ENCODE data around the gene REG4.
A peak's percentile ranks its signal among the peaks of the same experiment; 100 is the strongest.

REG4 gene

DNA sequence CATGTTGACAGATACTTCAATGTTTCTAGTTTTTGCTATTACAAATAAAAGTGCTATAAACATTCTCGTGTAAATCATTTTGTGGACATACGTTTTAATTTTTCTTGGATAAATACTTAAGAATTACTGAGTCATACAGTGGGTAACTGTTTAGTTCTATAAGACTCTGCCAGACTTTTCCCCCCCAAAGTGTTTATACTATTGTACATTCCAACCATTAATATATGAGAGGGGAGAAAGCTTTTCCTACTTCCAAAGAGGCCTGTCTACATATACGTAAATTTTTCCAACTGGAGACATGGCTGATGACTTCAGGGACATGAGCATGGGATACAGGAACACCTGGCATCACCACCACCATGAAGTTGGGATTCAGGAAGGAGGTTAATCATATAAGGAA is 17.0 kb upstream of the REG4 start:
- H3K9me3 ChIP-seq (ENCODE audit: insufficient read depth, low read length), result no peaks in the 10 kb centered on the region
- no peak overlapping the region for H2AFZ ChIP-seq (ENCODE audit: low read depth, low read length)
- H3K9ac ChIP-seq (ENCODE audit: low read length), result no peak overlapping the region
- no peaks in the 10 kb centered on the region for H3K4me1 ChIP-seq (ENCODE audit: low read length)
- H3K27me3 ChIP-seq (ENCODE audit: low read depth, low read length), result peaks cover 15% of the 10 kb centered on the region
- H3K4me3 ChIP-seq (ENCODE audit: low read length), result no peak overlapping the region
- no peaks in the 10 kb centered on the region for H4K20me1 ChIP-seq (ENCODE audit: insufficient read depth, low read length)
- H3K79me2 ChIP-seq (ENCODE audit: low read length), result no peaks in the 10 kb centered on the region
- H3K36me3 ChIP-seq (replicated peaks; ENCODE audit: low read depth, low read length), result no peaks in the 10 kb centered on the region
- no peak for TF ChIP-seq EZH2phosphoT487 (IDR thresholded peaks at IDR 0.05; ENCODE audit: low read depth)
- TF ChIP-seq, protein P1, sequence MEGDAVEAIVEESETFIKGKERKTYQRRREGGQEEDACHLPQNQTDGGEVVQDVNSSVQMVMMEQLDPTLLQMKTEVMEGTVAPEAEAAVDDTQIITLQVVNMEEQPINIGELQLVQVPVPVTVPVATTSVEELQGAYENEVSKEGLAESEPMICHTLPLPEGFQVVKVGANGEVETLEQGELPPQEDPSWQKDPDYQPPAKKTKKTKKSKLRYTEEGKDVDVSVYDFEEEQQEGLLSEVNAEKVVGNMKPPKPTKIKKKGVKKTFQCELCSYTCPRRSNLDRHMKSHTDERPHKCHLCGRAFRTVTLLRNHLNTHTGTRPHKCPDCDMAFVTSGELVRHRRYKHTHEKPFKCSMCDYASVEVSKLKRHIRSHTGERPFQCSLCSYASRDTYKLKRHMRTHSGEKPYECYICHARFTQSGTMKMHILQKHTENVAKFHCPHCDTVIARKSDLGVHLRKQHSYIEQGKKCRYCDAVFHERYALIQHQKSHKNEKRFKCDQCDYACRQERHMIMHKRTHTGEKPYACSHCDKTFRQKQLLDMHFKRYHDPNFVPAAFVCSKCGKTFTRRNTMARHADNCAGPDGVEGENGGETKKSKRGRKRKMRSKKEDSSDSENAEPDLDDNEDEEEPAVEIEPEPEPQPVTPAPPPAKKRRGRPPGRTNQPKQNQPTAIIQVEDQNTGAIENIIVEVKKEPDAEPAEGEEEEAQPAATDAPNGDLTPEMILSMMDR (IDR thresholded peaks at IDR 0.05; ENCODE audit: low read depth, low read length), result no peak
- H3K4me2 ChIP-seq (ENCODE audit: low read length), result no peak overlapping the region
- H3K27ac ChIP-seq (ENCODE audit: low read length), result no peak overlapping the region

DNA sequence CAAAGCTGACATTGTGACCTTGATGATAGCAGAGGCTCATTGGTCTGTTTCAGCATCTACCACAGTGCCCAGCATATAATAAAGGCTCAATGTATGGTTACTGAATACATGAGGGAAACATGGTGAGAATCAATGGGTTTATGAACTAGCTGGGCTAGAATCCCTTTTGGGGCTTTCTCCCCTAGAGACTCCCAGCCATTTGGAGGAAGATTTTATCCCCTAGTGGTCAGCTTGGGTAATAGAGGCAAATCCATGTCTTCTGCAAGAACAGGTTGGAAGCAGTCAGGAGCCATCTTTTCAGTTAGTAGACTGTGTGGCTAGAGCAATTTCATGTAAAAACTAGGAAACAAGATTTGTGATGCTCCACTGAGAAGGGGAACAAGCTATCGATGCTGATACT is 15.8 kb upstream of the REG4 start:
- Histone ChIP-seq H3K27me3 (ENCODE audit: low read depth, low read length) (peaks cover 26% of the 10 kb centered on the region), H3K9me3 (ENCODE audit: insufficient read depth, low read length) (no peaks in the 10 kb centered on the region), H3K27ac (ENCODE audit: low read length) (no peak overlapping the region), H3K4me3 (ENCODE audit: low read length) (no peak overlapping the region), H3K4me2 (ENCODE audit: low read length) (no peak overlapping the region), H3K36me3 (replicated peaks; ENCODE audit: low read depth, low read length) (no peaks in the 10 kb centered on the region), H3K9ac (ENCODE audit: low read length) (no peak overlapping the region), H2AFZ (ENCODE audit: low read depth, low read length) (no peak overlapping the region), H4K20me1 (ENCODE audit: insufficient read depth, low read length) (no peaks in the 10 kb centered on the region), H3K79me2 (ENCODE audit: low read length) (no peaks in the 10 kb centered on the region), H3K4me1 (ENCODE audit: low read length) (no peaks in the 10 kb centered on the region)
- no peak for TF ChIP-seq EZH2phosphoT487 (IDR thresholded peaks at IDR 0.05; ENCODE audit: low read depth)
- TF ChIP-seq, protein P1 (IDR thresholded peaks at IDR 0.05; ENCODE audit: low read depth, low read length), result peak; percentile 42

DNA sequence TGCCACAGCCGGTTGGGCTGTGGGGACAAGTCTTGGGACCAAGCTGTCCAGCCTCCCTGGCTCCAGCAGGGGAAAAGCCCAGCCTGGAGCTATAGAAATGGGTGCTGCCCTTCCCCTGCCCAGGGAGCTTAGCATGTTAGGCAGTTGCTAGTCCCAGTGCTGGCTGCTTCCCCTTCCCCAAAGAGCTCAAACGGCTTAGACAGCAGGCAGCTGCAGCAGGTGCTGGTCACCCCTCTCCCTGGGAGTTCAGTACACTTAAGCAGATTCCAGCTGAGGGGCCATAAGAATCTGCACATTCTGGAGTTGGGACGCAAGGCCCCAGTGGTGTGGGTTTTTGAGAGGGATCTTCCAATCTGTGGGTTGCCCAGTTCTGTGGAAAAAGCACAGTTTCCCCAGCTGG is 11.1 kb upstream of the REG4 start:
- H3K27me3 ChIP-seq (ENCODE audit: low read depth, low read length), result peaks cover 21% of the 10 kb centered on the region; the same call in 1 of the 2 replicates
- H3K4me2 ChIP-seq (ENCODE audit: low read length), result no peak overlapping the region
- no peaks in the 10 kb centered on the region for H4K20me1 ChIP-seq (ENCODE audit: insufficient read depth, low read length)
- no peak overlapping the region for H3K4me3 ChIP-seq (ENCODE audit: low read length)
- no peaks in the 10 kb centered on the region for H3K79me2 ChIP-seq (ENCODE audit: low read length)
- H2AFZ ChIP-seq (ENCODE audit: low read depth, low read length), result no peak overlapping the region
- H3K9ac ChIP-seq (ENCODE audit: low read length), result no peak overlapping the region
- H3K36me3 ChIP-seq (replicated peaks; ENCODE audit: low read depth, low read length), result no peaks in the 10 kb centered on the region
- no peaks in the 10 kb centered on the region for H3K9me3 ChIP-seq (ENCODE audit: insufficient read depth, low read length)
- H3K4me1 ChIP-seq (ENCODE audit: low read length), result no peaks in the 10 kb centered on the region
- TF ChIP-seq, protein P1 (IDR thresholded peaks at IDR 0.05; ENCODE audit: low read depth, low read length), result no peak
- no peak for TF ChIP-seq EZH2phosphoT487 (IDR thresholded peaks at IDR 0.05; ENCODE audit: low read depth)
- H3K27ac ChIP-seq (ENCODE audit: low read length), result no peak overlapping the region

DNA sequence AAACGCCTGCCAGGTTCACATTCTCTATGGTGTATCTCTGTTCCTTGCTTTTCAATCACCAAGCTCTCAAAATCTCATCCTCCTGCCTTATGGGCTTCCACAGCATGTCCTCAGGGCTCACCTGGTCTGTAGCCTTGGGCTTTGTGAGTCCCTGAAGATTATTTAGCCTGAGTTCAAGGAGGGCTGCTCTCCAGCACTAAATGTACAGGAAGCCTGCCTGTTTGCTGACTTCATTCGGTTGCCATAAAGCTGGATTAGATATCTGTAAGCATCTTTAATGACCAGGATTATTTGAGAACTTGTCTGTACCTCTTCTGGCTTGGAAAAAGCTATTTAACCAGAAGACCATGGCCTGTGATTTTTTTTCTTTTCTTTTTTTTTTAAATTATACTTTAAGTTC is 6.9 kb upstream of the REG4 start:
- Histone ChIP-seq H3K4me1 (ENCODE audit: low read length) (peaks cover 15% of the 10 kb centered on the region), H2AFZ (ENCODE audit: low read depth, low read length) (no peak overlapping the region), H3K9ac (ENCODE audit: low read length) (no peak overlapping the region), H3K36me3 (replicated peaks; ENCODE audit: low read depth, low read length) (no peaks in the 10 kb centered on the region), H3K79me2 (ENCODE audit: low read length) (no peaks in the 10 kb centered on the region), H3K27ac (ENCODE audit: low read length) (no peak overlapping the region), H4K20me1 (ENCODE audit: insufficient read depth, low read length) (no peaks in the 10 kb centered on the region), H3K4me2 (ENCODE audit: low read length) (no peak overlapping the region), H3K9me3 (ENCODE audit: insufficient read depth, low read length) (no peaks in the 10 kb centered on the region), H3K4me3 (ENCODE audit: low read length) (no peak overlapping the region), H3K27me3 (ENCODE audit: low read depth, low read length) (peaks cover 28% of the 10 kb centered on the region; the same call in 1 of the 2 replicates)
- TF ChIP-seq EZH2phosphoT487 (IDR thresholded peaks at IDR 0.05; ENCODE audit: low read depth), result no peak
- TF ChIP-seq, protein P1 (IDR thresholded peaks at IDR 0.05; ENCODE audit: low read depth, low read length), result no peak

Measured in OCI-LY3 (cell line).